ENCODE data around the gene EEIG1.

EEIG1 gene

GRCh38 chr9:127974001-127974768, 6.6 kb downstream of the EEIG1 start:
- DNase-seq: no peak

GRCh38 chr9:127973169-127974000, 7.4 kb downstream of the EEIG1 start:
- no peak for DNase-seq

GRCh38 chr9:127972236-127972871, 8.4 kb downstream of the EEIG1 start:
- no peak for DNase-seq

- no peak for DNase-seq
These were observed 9.2 kb downstream of the EEIG1 start for GRCh38 chr9:127971357-127972235.

GRCh38 chr9:127970401-127971313, 10.1 kb downstream of the EEIG1 start:
- DNase-seq: no peak

GRCh38 chr9:127968700-127969383, 11.9 kb downstream of the EEIG1 start:
- DNase-seq: no peak

- DNase-seq: no peak
These were observed 12.7 kb downstream of the EEIG1 start for GRCh38 chr9:127968042-127968441.

GRCh38 chr9:127967151-127967809, 13.5 kb downstream of the EEIG1 start:
- DNase-seq: no peak

GRCh38 chr9:127966416-127967150, 14.2 kb downstream of the EEIG1 start:
- DNase-seq: no peak

GRCh38 chr9:127965953-127966352, 14.8 kb downstream of the EEIG1 start:
- DNase-seq: no peak

GRCh38 chr9:127963359-127964064, 17.3 kb downstream of the EEIG1 start:
- no peak for DNase-seq

GRCh38 chr9:127963041-127963358, 17.8 kb downstream of the EEIG1 start:
- no peak for DNase-seq

- DNase-seq: no peak
These were observed 18.5 kb downstream of the EEIG1 start for GRCh38 chr9:127962278-127962677.

GRCh38 chr9:127961613-127962155, 19.1 kb downstream of the EEIG1 start:
- no peak for DNase-seq

GRCh38 chr9:127961155-127961490, 19.7 kb downstream of the EEIG1 start:
- no peak for DNase-seq

GRCh38 chr9:127960410-127961154, 20.2 kb downstream of the EEIG1 start:
- DNase-seq: no peak

- no peak for DNase-seq
These were observed 20.9 kb downstream of the EEIG1 start for GRCh38 chr9:127959841-127960409.

- DNase-seq: no peak
These were observed 21.4 kb downstream of the EEIG1 start for GRCh38 chr9:127959398-127959797.
